GM18873 (cell line): ENCODE data around the gene ZMIZ1.
"Not testable (repeated sequence)": the region's sequence is repeated elsewhere in the genome, so short reads cannot be mapped to it uniquely, and the experiment has no call there.

Source experiments
- ATAC-seq: cut with Tn5 transposase; IDR thresholded peaks from one replicate; pipeline ENCODE4 v1.9.1; 2021; ENCODE audit warnings: mild to moderate bottlenecking, moderate library complexity, moderate number of reproducible peaks; ENCODE audit not compliant: unreplicated experiment, low FRiP score

ZMIZ1 gene

GRCh38 chr10:79270466-79271246 is 201.9 kb downstream of the ZMIZ1 start:
- ATAC-seq = no peak

- no peak for ATAC-seq
Measured at GRCh38 chr10:79272353-79272752, 203.6 kb downstream of the ZMIZ1 start.

- ATAC-seq = no peak
Measured at GRCh38 chr10:79273604-79274003, 204.8 kb downstream of the ZMIZ1 start.

GRCh38 chr10:79274279-79275104 is 205.7 kb downstream of the ZMIZ1 start:
- ATAC-seq = no peak

GRCh38 chr10:79275105-79275430 is 206.3 kb downstream of the ZMIZ1 start:
- ATAC-seq = no peak

- no peak for ATAC-seq
Measured at GRCh38 chr10:79275431-79275851, 206.7 kb downstream of the ZMIZ1 start.

GRCh38 chr10:79277579-79278269 is 209.0 kb downstream of the ZMIZ1 start:
- ATAC-seq = no peak

GRCh38 chr10:79279047-79279446 is 210.3 kb downstream of the ZMIZ1 start:
- ATAC-seq = not testable (repeated sequence)

- ATAC-seq = no peak
Measured at GRCh38 chr10:79280956-79281355, 212.2 kb downstream of the ZMIZ1 start.

GRCh38 chr10:79282388-79282787 is 213.6 kb downstream of the ZMIZ1 start:
- ATAC-seq = no peak

- ATAC-seq = no peak
Measured at GRCh38 chr10:79283616-79284015, 214.8 kb downstream of the ZMIZ1 start.

- ATAC-seq = no peak
Measured at GRCh38 chr10:79284158-79284871, 215.5 kb downstream of the ZMIZ1 start.

GRCh38 chr10:79285315-79286197 is 216.8 kb downstream of the ZMIZ1 start:
- ATAC-seq = peak; percentile 57

GRCh38 chr10:79286318-79286951 is 217.7 kb downstream of the ZMIZ1 start:
- peak; percentile 79 for ATAC-seq

GRCh38 chr10:79287973-79288723 is 219.4 kb downstream of the ZMIZ1 start:
- no peak for ATAC-seq

- no peak for ATAC-seq
Measured at GRCh38 chr10:79289801-79290200, 221.0 kb downstream of the ZMIZ1 start.

GRCh38 chr10:79292026-79292766 is 223.4 kb downstream of the ZMIZ1 start:
- no peak for ATAC-seq
